Measurements from ENCODE around the gene NME3.

Gene NME3

GRCh38 chr16:1768061-1768766 is 3.1 kb downstream of the NME3 start:
- DNase-seq: no peak

GRCh38 chr16:1767116-1767994 is 4.0 kb downstream of the NME3 start:
- DNase-seq: no peak

GRCh38 chr16:1766701-1767100 is 4.6 kb downstream of the NME3 start:
- no peak for DNase-seq

GRCh38 chr16:1766231-1766630 is 5.1 kb downstream of the NME3 start:
- no peak for DNase-seq

GRCh38 chr16:1765826-1766225 is 5.5 kb downstream of the NME3 start:
- DNase-seq: no peak

- DNase-seq: no peak
Measured at GRCh38 chr16:1764971-1765370, 6.4 kb downstream of the NME3 start.

GRCh38 chr16:1763521-1764511 is 7.5 kb downstream of the NME3 start:
- no peak for DNase-seq

GRCh38 chr16:1762879-1763520 is 8.3 kb downstream of the NME3 start:
- DNase-seq: no peak

- DNase-seq: no peak
Measured at GRCh38 chr16:1762196-1762878, 9.0 kb downstream of the NME3 start.

- no peak for DNase-seq
Measured at GRCh38 chr16:1761751-1762150, 9.6 kb downstream of the NME3 start.

- no peak for DNase-seq
Measured at GRCh38 chr16:1760911-1761310, 10.4 kb downstream of the NME3 start.

GRCh38 chr16:1759511-1759910 is 11.8 kb downstream of the NME3 start:
- no peak for DNase-seq

GRCh38 chr16:1758923-1759322 is 12.4 kb downstream of the NME3 start:
- DNase-seq: no peak

- no peak for DNase-seq
Measured at GRCh38 chr16:1757714-1758461, 13.5 kb downstream of the NME3 start.

GRCh38 chr16:1754204-1754603 is 17.1 kb downstream of the NME3 start:
- DNase-seq: no peak

- DNase-seq: no peak
Measured at GRCh38 chr16:1752853-1753252, 18.5 kb downstream of the NME3 start.

- no peak for DNase-seq
Measured at GRCh38 chr16:1751946-1752345, 19.4 kb downstream of the NME3 start.

- no peak for DNase-seq
Measured at GRCh38 chr16:1749152-1750117, 21.9 kb downstream of the NME3 start.

- no peak for DNase-seq
Measured at GRCh38 chr16:1747934-1748333, 23.4 kb downstream of the NME3 start.

- DNase-seq: no peak
Measured at GRCh38 chr16:1746693-1747195, 24.6 kb downstream of the NME3 start.

Measured in T-helper 9 cell (primary cell).